A549 (cell line): ENCODE data around the gene ATXN2. TPM values are rescaled to one million over a fixed set of nuclear protein-coding genes. Genes with fewer than 3 reads are reported as not detected.

ENCODE experiments used
- ATAC-seq, 2 experiments: fragments of 200-7000 bp in 1 of 2; fragments of >200 bp in 1 of 2; cut with Nextera tagmentation in 1 of 2; cut with Tn5 transposase in 1 of 2; 3 replicates each; pipeline versions ENCODE4 v1.8.0 to v1.9.1; 2018 to 2020; ENCODE audit warnings: mild to moderate bottlenecking in 1 of 2, moderate library complexity in 1 of 2
- CTCF ChIA-PET: fragments of 300-600 bp; sonication (Branson Sonifier 250); formaldehyde crosslinking; extraction: SDS; loops from one replicate; lab custom pipeline; 2021; ENCODE audit warnings: antibody characterized with exemption, inconsistent platforms; lab: Yijun Ruan, JAX
- POLR2A ChIA-PET: fragments of 350-600 bp; formaldehyde crosslinking; extraction: SDS; loops from one replicate; lab custom pipeline; 2021; ENCODE audit warnings: antibody characterized with exemption, inconsistent platforms; lab: Yijun Ruan, JAX
- DNase-seq, 2 experiments: peaks; one replicate each; pipeline versions ENCODE4 v3.0.0 to v3.0.0-alpha.2; 2011 to 2016; ENCODE audit warnings: low read depth in 1 of 2, low spot score in 1 of 2
- FAIRE-seq: peaks from 2 replicates; lab custom pipeline; 2011; peaks lifted over from hg19 to GRCh38; lab: Jason Lieb, UNC
- H3K27ac ChIP-seq, 2 experiments: fragments of >200 bp; sonication (Bioruptor Twin); formaldehyde crosslinking; 3 replicates each; pipeline ENCODE4 v1.5.1; 2016 to 2017
- H3K4me1 ChIP-seq: fragments of >200 bp; sonication (Bioruptor Twin); formaldehyde crosslinking; 3 replicates; pipeline ENCODE4 v1.6.1; 2016
- H3K4me2 ChIP-seq: fragments of >200 bp; sonication (Bioruptor Twin); formaldehyde crosslinking; 3 replicates; pipeline ENCODE4 v1.6.1; 2016
- H3K4me3 ChIP-seq: fragments of >200 bp; sonication (Bioruptor Twin); formaldehyde crosslinking; 3 replicates; pipeline ENCODE4 v1.5.1; 2016
- H3K9me3 ChIP-seq: fragments of >200 bp; sonication (Bioruptor Twin); formaldehyde crosslinking; 3 replicates; pipeline ENCODE4 v1.6.1; 2016
- BHLHE40 ChIP-seq: IDR thresholded peaks from 2 replicates; pipeline ENCODE4 v1.6.1; 2012; ENCODE audit warnings: low read depth, low read length, inconsistent platforms
- CHD2 ChIP-seq: fragments of 150-350 bp; IDR thresholded peaks from 2 replicates; pipeline ENCODE4 v1.6.1; 2014; ENCODE audit warnings: low read length; ENCODE audit not compliant: partially characterized antibody
- CHD4 ChIP-seq: fragments of 200-600 bp; sonication (generic); IDR thresholded peaks from 2 replicates; pipeline ENCODE4 v1.6.1; 2016; ENCODE audit warnings: antibody characterized with exemption, mild to moderate bottlenecking, borderline replicate concordance
- CTCF ChIP-seq: fragments of >200 bp; sonication (Bioruptor Twin); formaldehyde crosslinking; IDR thresholded peaks from 3 replicates; pipeline ENCODE4 v1.5.1; 2016
- E2F6 ChIP-seq: IDR thresholded peaks from 2 replicates; pipeline ENCODE4 v1.6.1; 2012; ENCODE audit warnings: low read depth, borderline replicate concordance
- FOSL2 ChIP-seq, 2 experiments: fragments of 450-650 bp in 1 of 2; fragments of >200 bp in 1 of 2; sonication (Bioruptor Twin) in 1 of 2; formaldehyde crosslinking; IDR thresholded peaks; 2 replicates each; pipeline versions ENCODE4 v1.5.0 to v1.6.1; 2016 to 2020; ENCODE audit warnings: mild to moderate bottlenecking in 1 of 2, moderate library complexity in 1 of 2
- HDAC2 ChIP-seq: fragments of 200-600 bp; sonication (generic); IDR thresholded peaks from 2 replicates; pipeline ENCODE4 v1.6.1; 2016
- HOXA7 ChIP-seq: fragments of 250-450 bp; sonication (Bioruptor Pico); IDR thresholded peaks from 2 replicates; pipeline ENCODE4 v1.5.0; 2020; ENCODE audit warnings: mild to moderate bottlenecking, moderate library complexity
- KDM5A ChIP-seq: fragments of 200-600 bp; sonication (generic); IDR thresholded peaks from 2 replicates; pipeline ENCODE4 v1.6.1; 2016; ENCODE audit warnings: antibody characterized with exemption, mild to moderate bottlenecking
- MAX ChIP-seq: IDR thresholded peaks from 2 replicates; pipeline ENCODE4 v1.6.1; 2012
- NFE2L2 ChIP-seq: fragments of 150-350 bp; conservative IDR thresholded peaks from 2 replicates; pipeline ENCODE4 v1.6.1; 2014; ENCODE audit warnings: low read length
- NPAS2 ChIP-seq: fragments of 250-450 bp; sonication (Bioruptor Pico); IDR thresholded peaks from 2 replicates; pipeline ENCODE4 v1.8.0; 2022; ENCODE audit warnings: mild to moderate bottlenecking, moderate library complexity, borderline replicate concordance
- NR3C1 ChIP-seq: fragments of >200 bp; sonication (Bioruptor Twin); formaldehyde crosslinking; IDR thresholded peaks from 3 replicates; pipeline ENCODE4 v1.6.1; 2017
- PBX3 ChIP-seq: IDR thresholded peaks from 2 replicates; pipeline ENCODE4 v1.6.1; 2012
- PHF8 ChIP-seq: fragments of 200-600 bp; sonication (generic); IDR thresholded peaks from 2 replicates; pipeline ENCODE4 v1.6.1; 2016; ENCODE audit warnings: low read depth, mild to moderate bottlenecking, antibody characterized with exemption, moderate library complexity, borderline replicate concordance
- POLR2AphosphoS2 ChIP-seq: conservative IDR thresholded peaks from 2 replicates; pipeline ENCODE4 v1.6.1; 2012; ENCODE audit warnings: low read length, improper control_type of control experiment, inconsistent platforms
- RAD21 ChIP-seq, 2 experiments: fragments of >200 bp in 1 of 2; sonication (Bioruptor Twin) in 1 of 2; formaldehyde crosslinking in 1 of 2; IDR thresholded peaks in 1 of 2; conservative IDR thresholded peaks in 1 of 2; 2 replicates in 1 of 2; 3 replicates in 1 of 2; pipeline ENCODE4 v1.6.1; 2012 to 2018; ENCODE audit warnings: inconsistent platforms in 1 of 2
- RNF2 ChIP-seq: fragments of 200-600 bp; sonication (generic); IDR thresholded peaks from 2 replicates; pipeline ENCODE4 v1.6.1; 2016; ENCODE audit warnings: low read depth, mild to moderate bottlenecking, antibody characterized with exemption, moderate library complexity, borderline replicate concordance
- SMC3 ChIP-seq: fragments of >200 bp; sonication (Bioruptor Twin); formaldehyde crosslinking; IDR thresholded peaks from 3 replicates; pipeline ENCODE4 v1.6.1; 2018; ENCODE audit warnings: inconsistent platforms
- TFCP2L1 ChIP-seq: fragments of 250-450 bp; sonication (Bioruptor Pico); IDR thresholded peaks from 2 replicates; pipeline ENCODE4 v1.5.0; 2021; ENCODE audit warnings: mild to moderate bottlenecking
- ZC3H11A ChIP-seq: fragments of 450-650 bp; IDR thresholded peaks from 2 replicates; pipeline ENCODE4 v1.6.1; 2014; ENCODE audit warnings: antibody characterized with exemption, mild to moderate bottlenecking
- ZFP36 ChIP-seq: fragments of 450-650 bp; IDR thresholded peaks from 2 replicates; pipeline ENCODE4 v1.6.1; 2014; ENCODE audit warnings: borderline replicate concordance; ENCODE audit not compliant: partially characterized antibody
- ZSCAN20 ChIP-seq: fragments of 250-450 bp; sonication (Bioruptor Pico); IDR thresholded peaks from 2 replicates; pipeline ENCODE4 v1.8.0; 2022; ENCODE audit warnings: mild to moderate bottlenecking, moderate library complexity
- WGBS: methylation state at CpG from one replicate; pipeline ENCODE4 v1.1.6; 2017; ENCODE audit errors: missing lambda C conversion rate; 5-methylcytosine and 5-hydroxymethylcytosine counted together
- polyA plus RNA-seq, 4 experiments: library from polyadenylated mRNA; depleted of rRNA in 3 of 4; stranded (reverse); fragments of >200 nt; fragmentation: RNase III in 1 of 4; extraction: RNeasy Plus Mini Kit Qiagen cat#74134 plus additional on column Dnase treatment in 1 of 4; gene quantifications; 2 replicates in 3 of 4; 3 replicates in 1 of 4; pipeline ENCODE4 v1.2.3, GENCODE V29; 2011 to 2017

The ATXN2 gene
- polyA plus RNA-seq, 2 of the 4 experiments (the other 2 are of a cell fraction): 24.8 to 30.6 TPM

DNA sequence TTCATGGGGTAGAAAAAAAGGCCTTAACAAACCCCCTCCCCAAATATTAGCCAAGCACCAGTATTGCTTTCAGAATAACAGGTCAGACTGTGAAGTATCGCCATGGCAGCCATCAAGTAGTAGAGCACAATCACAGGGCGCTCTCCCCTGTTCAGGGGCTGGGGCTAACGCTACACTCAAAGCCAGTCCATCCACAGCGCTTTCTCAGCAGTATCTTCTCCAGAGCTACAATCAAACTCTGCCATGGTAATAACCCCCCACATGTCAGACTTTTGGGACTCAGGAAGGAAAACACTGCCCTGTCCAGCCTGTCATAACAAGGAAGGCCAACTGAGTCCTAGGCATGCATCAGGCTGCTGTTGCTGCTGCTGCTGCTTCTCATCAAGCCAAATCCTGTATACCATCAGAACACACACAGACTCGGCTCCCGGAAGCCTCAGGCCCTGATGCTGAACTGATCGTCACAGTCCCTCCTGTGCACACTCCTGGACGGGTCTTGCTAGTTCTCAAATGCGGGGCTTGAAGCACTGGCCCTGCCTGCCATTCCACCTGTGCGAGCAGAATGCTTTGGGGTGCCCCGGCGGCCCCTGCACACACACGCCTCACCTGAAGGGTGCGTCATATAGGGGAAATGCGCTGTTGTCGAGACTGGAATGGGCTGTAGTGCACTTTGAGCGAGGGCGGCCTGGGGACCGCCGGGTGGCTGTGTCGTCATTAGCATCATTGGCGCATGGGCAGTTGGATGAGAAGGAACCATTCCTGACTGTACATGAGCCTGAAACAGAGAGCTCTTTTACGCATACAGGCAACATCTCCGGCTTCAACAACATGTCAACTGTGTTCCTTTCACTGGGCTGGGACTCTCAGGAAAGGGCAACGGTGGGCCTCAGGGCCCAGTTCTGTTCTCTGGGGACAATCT lies 145.8 kb downstream of the ATXN2 start:
- POLR2A ChIA-PET: no interaction called here
- FAIRE-seq (no peak), ATAC-seq (peak in 1 of 2 experiments; percentile 9; a peak in 3 of 6 replicates)
- H3K4me3 ChIP-seq: no peak overlapping the region
- TF ChIP-seq BHLHE40 (no peak), HOXA7 (no peak), E2F6 (no peak), CHD2 (no peak), PHF8 (no peak), FOSL2 (IDR thresholded peaks at IDR 0.05) (no peak), FOSL2 (CRISPR knock-in tag; IDR thresholded peaks at IDR 0.05) (no peak), RNF2 (no peak), KDM5A (no peak), NR3C1 (no peak), ZC3H11A (no peak), CHD4 (no peak), ZSCAN20 (CRISPR knock-in tag) (no peak), SMC3 (no peak), TFCP2L1 (CRISPR knock-in tag) (no peak), MAX (no peak), NPAS2 (CRISPR knock-in tag) (no peak), HDAC2 (no peak)
- TF ChIP-seq, all 56 proteins: peak for 0
- Histone ChIP-seq H3K27ac (no peak overlapping the region), H3K9me3 (no peaks in the 10 kb centered on the region), H3K4me1 (no peaks in the 10 kb centered on the region), H3K4me2 (no peak overlapping the region)
- 97% methylated on average over 21 of the region's 25 CpGs for WGBS
- no peak for DNase-seq
- CTCF ChIA-PET: interaction anchor here (1.1 to 11.8 kb wide), 3 partner anchors 9 to 220 kb away, joined by 3 to 240 read pairs (median 9); no protein-coding TSS in a partner anchor

- Histone ChIP-seq H3K9me3 (no peaks in the 10 kb centered on the region), H3K4me1 (no peaks in the 10 kb centered on the region), H3K4me2 (no peak overlapping the region), H3K4me3 (no peak overlapping the region), H3K27ac (no peak overlapping the region)
- CTCF ChIA-PET: interaction anchor here (0.6 to 11.8 kb wide), 47 partner anchors 10 to 1120 kb away, joined by 3 to 240 read pairs (median 4); partner anchors contain the start of gene SH2B3
- peak; percentile 73 for TF ChIP-seq RAD21 (conservative IDR thresholded peaks at IDR 0.05 in 1 of 2, IDR thresholded peaks at IDR 0.05 in 1 of 2)
- no peak for TF ChIP-seq HOXA7
- no peak for TF ChIP-seq NFE2L2
- peak; percentile 88 for TF ChIP-seq CTCF
- no peak for TF ChIP-seq ZFP36
- TF ChIP-seq NPAS2 (CRISPR knock-in tag): no peak
- no peak for TF ChIP-seq TFCP2L1 (CRISPR knock-in tag)
- TF ChIP-seq POLR2AphosphoS2: no peak
- no peak for TF ChIP-seq PBX3
- TF ChIP-seq BHLHE40: no peak
- peak; percentile 51 for TF ChIP-seq SMC3
- POLR2A ChIA-PET: interaction anchor here (0.7 to 1.2 kb wide), 2 partner anchors 55 to 121 kb away, joined by 3 to 4 read pairs; no protein-coding TSS in a partner anchor
- DNase-seq: peak; percentile 29 to 56
- WGBS: 29% methylated on average over 6 of the region's 6 CpGs
- peak in 1 of 2 experiments; percentile 34; a peak in 3 of 6 replicates for ATAC-seq
- no peak for FAIRE-seq
These were observed 147.4 kb downstream of the ATXN2 start for GRCh38 chr12:111451649-111452129.
